ENCODE data around the gene MAD1L1.

MAD1L1 gene

GRCh38 chr7:2222516-2222915 is 10.2 kb downstream of the MAD1L1 start:
- Histone ChIP-seq H3K27me3 (no peaks in the 10 kb centered on the region), H3K9me3 (no peaks in the 10 kb centered on the region), H3K4me1 (ENCODE audit: control insufficient read depth in 1 of 2, insufficient read depth in 1 of 2, low read depth in 1 of 2, low read length in 1 of 2) (no peaks in the 10 kb centered on the region), H3K4me3 (ENCODE audit: low read depth in 1 of 2, low read length in 1 of 2) (no peak overlapping the region), H3K27ac (no peak overlapping the region), H3K36me3 (peaks cover 95% of the 10 kb centered on the region)
- TF ChIP-seq, protein P1, sequence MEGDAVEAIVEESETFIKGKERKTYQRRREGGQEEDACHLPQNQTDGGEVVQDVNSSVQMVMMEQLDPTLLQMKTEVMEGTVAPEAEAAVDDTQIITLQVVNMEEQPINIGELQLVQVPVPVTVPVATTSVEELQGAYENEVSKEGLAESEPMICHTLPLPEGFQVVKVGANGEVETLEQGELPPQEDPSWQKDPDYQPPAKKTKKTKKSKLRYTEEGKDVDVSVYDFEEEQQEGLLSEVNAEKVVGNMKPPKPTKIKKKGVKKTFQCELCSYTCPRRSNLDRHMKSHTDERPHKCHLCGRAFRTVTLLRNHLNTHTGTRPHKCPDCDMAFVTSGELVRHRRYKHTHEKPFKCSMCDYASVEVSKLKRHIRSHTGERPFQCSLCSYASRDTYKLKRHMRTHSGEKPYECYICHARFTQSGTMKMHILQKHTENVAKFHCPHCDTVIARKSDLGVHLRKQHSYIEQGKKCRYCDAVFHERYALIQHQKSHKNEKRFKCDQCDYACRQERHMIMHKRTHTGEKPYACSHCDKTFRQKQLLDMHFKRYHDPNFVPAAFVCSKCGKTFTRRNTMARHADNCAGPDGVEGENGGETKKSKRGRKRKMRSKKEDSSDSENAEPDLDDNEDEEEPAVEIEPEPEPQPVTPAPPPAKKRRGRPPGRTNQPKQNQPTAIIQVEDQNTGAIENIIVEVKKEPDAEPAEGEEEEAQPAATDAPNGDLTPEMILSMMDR (IDR thresholded peaks at IDR 0.05) = no peak

DNA sequence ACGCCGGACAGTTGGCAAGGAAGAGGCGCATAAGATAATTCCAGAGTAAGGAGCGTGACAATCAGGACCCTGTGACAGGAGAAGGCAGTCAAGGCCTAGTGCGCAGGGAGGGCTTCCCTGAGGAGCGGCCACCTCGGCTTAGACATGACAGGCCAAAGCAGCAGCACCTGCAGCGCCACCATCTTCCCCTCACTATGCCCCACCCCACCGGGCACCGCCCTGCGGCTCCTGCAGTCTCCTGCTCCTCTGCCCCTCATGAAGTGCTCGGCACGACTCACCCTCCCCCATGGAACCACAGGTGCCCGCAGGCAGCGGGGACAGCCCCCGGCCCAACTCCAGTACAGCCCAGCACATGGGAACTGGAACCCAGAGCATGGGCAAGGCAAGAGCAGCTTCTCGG is 11.8 kb downstream of the MAD1L1 start:
- TF ChIP-seq, protein P1 (IDR thresholded peaks at IDR 0.05) = no peak
- H3K36me3 ChIP-seq = peaks cover 95% of the 10 kb centered on the region
- H3K9me3 ChIP-seq = no peaks in the 10 kb centered on the region
- no peak overlapping the region for H3K4me3 ChIP-seq (ENCODE audit: low read depth in 1 of 2, low read length in 1 of 2)
- H3K27ac ChIP-seq = no peak overlapping the region
- H3K4me1 ChIP-seq (ENCODE audit: control insufficient read depth in 1 of 2, insufficient read depth in 1 of 2, low read depth in 1 of 2, low read length in 1 of 2) = no peaks in the 10 kb centered on the region
- H3K27me3 ChIP-seq = no peaks in the 10 kb centered on the region

- TF ChIP-seq, protein P1 (IDR thresholded peaks at IDR 0.05) = no peak
- Histone ChIP-seq H3K4me3 (ENCODE audit: low read depth in 1 of 2, low read length in 1 of 2) (no peak overlapping the region), H3K27me3 (no peaks in the 10 kb centered on the region), H3K4me1 (ENCODE audit: control insufficient read depth in 1 of 2, insufficient read depth in 1 of 2, low read depth in 1 of 2, low read length in 1 of 2) (no peaks in the 10 kb centered on the region), H3K27ac (no peak overlapping the region), H3K36me3 (peaks cover 95% of the 10 kb centered on the region), H3K9me3 (no peaks in the 10 kb centered on the region)
Measured at GRCh38 chr7:2220506-2220905, 12.2 kb downstream of the MAD1L1 start.

DNA sequence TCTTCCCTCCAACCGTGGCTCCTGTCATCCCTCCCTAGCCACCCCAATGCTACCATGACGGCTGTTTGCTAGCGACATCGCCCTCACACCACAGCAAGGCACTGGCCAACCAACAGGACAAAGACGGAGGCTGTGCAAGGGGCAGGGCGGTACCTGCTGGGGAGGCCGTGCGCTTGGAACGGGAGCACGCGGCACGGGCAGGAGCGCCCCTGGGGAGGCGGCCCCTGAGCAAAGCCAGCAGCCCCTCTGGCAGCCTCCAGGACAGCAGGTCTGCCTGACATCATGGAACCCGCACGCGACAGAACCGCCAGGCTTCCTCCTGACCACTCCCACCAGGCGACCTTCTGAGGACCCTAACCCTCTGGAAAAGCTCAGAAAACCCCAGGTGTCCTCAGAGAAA is 12.7 kb downstream of the MAD1L1 start:
- Histone ChIP-seq H3K9me3 (no peaks in the 10 kb centered on the region), H3K27me3 (no peaks in the 10 kb centered on the region), H3K36me3 (peaks cover 94% of the 10 kb centered on the region), H3K4me1 (ENCODE audit: control insufficient read depth in 1 of 2, insufficient read depth in 1 of 2, low read depth in 1 of 2, low read length in 1 of 2) (no peaks in the 10 kb centered on the region), H3K4me3 (ENCODE audit: low read depth in 1 of 2, low read length in 1 of 2) (no peak overlapping the region), H3K27ac (no peak overlapping the region)
- TF ChIP-seq, protein P1 (IDR thresholded peaks at IDR 0.05) = no peak

GRCh38 chr7:2219606-2220005 is 13.1 kb downstream of the MAD1L1 start:
- Histone ChIP-seq H3K36me3 (peaks cover 92% of the 10 kb centered on the region), H3K4me3 (ENCODE audit: low read depth in 1 of 2, low read length in 1 of 2) (no peak overlapping the region), H3K4me1 (ENCODE audit: control insufficient read depth in 1 of 2, insufficient read depth in 1 of 2, low read depth in 1 of 2, low read length in 1 of 2) (no peaks in the 10 kb centered on the region), H3K27me3 (no peaks in the 10 kb centered on the region), H3K9me3 (no peaks in the 10 kb centered on the region), H3K27ac (no peak overlapping the region)
- TF ChIP-seq, protein P1 (IDR thresholded peaks at IDR 0.05) = no peak

DNA sequence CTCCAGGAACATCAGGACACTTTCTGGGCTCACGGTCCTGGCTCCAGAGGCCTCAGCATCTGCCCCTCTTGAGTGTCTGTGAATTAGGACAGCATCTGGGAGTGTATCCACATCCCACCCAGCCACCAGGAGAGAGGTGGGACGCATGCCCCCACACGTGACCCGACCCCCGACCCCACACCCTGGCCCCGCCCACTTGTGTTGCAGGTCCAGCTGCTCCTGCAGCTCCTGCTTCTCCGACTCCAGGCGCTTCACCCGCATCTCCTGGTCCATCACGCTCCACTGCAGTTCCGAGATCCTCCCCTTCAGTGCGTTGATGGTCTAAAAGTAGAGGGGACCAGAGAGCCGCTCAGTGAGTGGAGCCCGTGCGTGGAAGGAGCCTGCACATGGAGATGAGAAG is 13.6 kb downstream of the MAD1L1 start:
- Histone ChIP-seq H3K27me3 (no peaks in the 10 kb centered on the region), H3K36me3 (peaks cover 92% of the 10 kb centered on the region), H3K27ac (no peak overlapping the region), H3K4me3 (ENCODE audit: low read depth in 1 of 2, low read length in 1 of 2) (no peak overlapping the region), H3K4me1 (ENCODE audit: control insufficient read depth in 1 of 2, insufficient read depth in 1 of 2, low read depth in 1 of 2, low read length in 1 of 2) (no peaks in the 10 kb centered on the region), H3K9me3 (no peaks in the 10 kb centered on the region)
- TF ChIP-seq, protein P1 (IDR thresholded peaks at IDR 0.05) = no peak
